T-helper 1 cell (primary cell): ENCODE measurements around the gene TMEM259.

Experiments used
- DNase-seq, 5 donors: peaks; one replicate each; pipeline ENCODE4 v3.0.0-alpha.2; 2012 to 2020

Gene TMEM259

GRCh38 chr19:1055028-1055425, 34.1 kb upstream of the TMEM259 start:
- DNase-seq = no peak

GRCh38 chr19:1054102-1055027, 33.4 kb upstream of the TMEM259 start:
- DNase-seq = no peak

GRCh38 chr19:1053176-1054101, 32.5 kb upstream of the TMEM259 start:
- DNase-seq = no peak

- no peak for DNase-seq
Measured at GRCh38 chr19:1052349-1052975, 31.5 kb upstream of the TMEM259 start.

- no peak for DNase-seq
Measured at GRCh38 chr19:1051791-1052190, 30.9 kb upstream of the TMEM259 start.

- no peak for DNase-seq
Measured at GRCh38 chr19:1050989-1051788, 30.3 kb upstream of the TMEM259 start.

- DNase-seq = no peak
Measured at GRCh38 chr19:1049800-1050199, 28.9 kb upstream of the TMEM259 start.

GRCh38 chr19:1049106-1049505, 28.2 kb upstream of the TMEM259 start:
- DNase-seq = no peak

GRCh38 chr19:1047696-1048147, 26.8 kb upstream of the TMEM259 start:
- no peak for DNase-seq

- DNase-seq = no peak
Measured at GRCh38 chr19:1046836-1047695, 26.1 kb upstream of the TMEM259 start.

GRCh38 chr19:1046117-1046626, 25.2 kb upstream of the TMEM259 start:
- DNase-seq = no peak

GRCh38 chr19:1045247-1045603, 24.3 kb upstream of the TMEM259 start:
- DNase-seq = peak; percentile 57 to 73 (median 62)

GRCh38 chr19:1042689-1043511, 22.0 kb upstream of the TMEM259 start:
- DNase-seq = no peak

GRCh38 chr19:1041835-1042685, 21.1 kb upstream of the TMEM259 start:
- DNase-seq = no peak

- no peak for DNase-seq
Measured at GRCh38 chr19:1041272-1041834, 20.4 kb upstream of the TMEM259 start.

GRCh38 chr19:1040476-1041271, 19.8 kb upstream of the TMEM259 start:
- peak; percentile 78 to 93 (median 85) for DNase-seq

- DNase-seq = peak; percentile 98 to 99 (median 99)
Measured at GRCh38 chr19:1039646-1040475, 18.9 kb upstream of the TMEM259 start, which contains the start of gene ABCA7. Gene ABCA7 (plus strand): TSS chr19:1040107. CDS start chr19:1041362, 1,255 bp downstream.
